Measurements from ENCODE around the gene CLEC2L.

- no peak for TF ChIP-seq ZNF549 (CRISPR knock-in tag; IDR thresholded peaks at IDR 0.05)
- TF ChIP-seq CEBPB (IDR thresholded peaks at IDR 0.05; ENCODE audit: borderline replicate concordance, low read depth, low read length), result no peak
- no peak for TF ChIP-seq TCF7L2 (IDR thresholded peaks at IDR 0.05; ENCODE audit: low read depth, low read length)
- no peak for TF ChIP-seq YEATS2 (CRISPR knock-in tag; IDR thresholded peaks at IDR 0.05; ENCODE audit: borderline replicate concordance)
These were observed 33.4 kb upstream of the CLEC2L start for GRCh38 chr7:139490130-139490529.

Measured in HepG2 (cell line).